H1 (cell line): ENCODE measurements around the gene UPB1.

Source experiments
- CBX5 ChIP-seq: fragments of 300-800, 300-1000 bp; sonication (generic); IDR thresholded peaks from 2 replicates; pipeline ENCODE4 v1.7.1; 2016; ENCODE audit warnings: antibody characterized with exemption, low read length, low read depth
- EZH2 ChIP-seq: fragments of 200-600 bp; sonication (generic); IDR thresholded peaks from 2 replicates; pipeline ENCODE4 v1.7.1; 2012; ENCODE audit warnings: low read depth, mild to moderate bottlenecking, moderate library complexity, low read length, inconsistent platforms; ENCODE audit not compliant: severe bottlenecking
- MAFK ChIP-seq: IDR thresholded peaks from 2 replicates; pipeline ENCODE4 v1.6.1; 2012; ENCODE audit warnings: low read depth, mild to moderate bottlenecking, improper control_type of control experiment, low read length
- POLR2A ChIP-seq, 2 experiments: IDR thresholded peaks; 1 replicate in 1 of 2; 2 replicates in 1 of 2; pipeline ENCODE4 v1.6.1; 2011; ENCODE audit warnings: low read depth in 2 of 2, low read length in 2 of 2, mild to moderate bottlenecking in 2 of 2; ENCODE audit errors: control extremely low read depth in 1 of 2
- POLR2AphosphoS5 ChIP-seq: IDR thresholded peaks from 2 replicates; pipeline ENCODE4 v1.6.1; 2011; ENCODE audit warnings: low read depth, low read length
- RAD21 ChIP-seq, 2 experiments: IDR thresholded peaks in 1 of 2; conservative IDR thresholded peaks in 1 of 2; 2 replicates each; pipeline ENCODE4 v1.6.1; 2011; ENCODE audit warnings: low read depth in 2 of 2, low read length in 2 of 2, improper control_type of control experiment in 1 of 2, inconsistent platforms in 1 of 2, mild to moderate bottlenecking in 1 of 2, moderate library complexity in 1 of 2
- SP4 ChIP-seq: IDR thresholded peaks from 2 replicates; pipeline ENCODE4 v1.6.1; 2012; ENCODE audit warnings: low read length, inconsistent platforms
- TCF12 ChIP-seq: IDR thresholded peaks from 2 replicates; pipeline ENCODE4 v1.6.1; 2011; ENCODE audit warnings: low read depth, mild to moderate bottlenecking, low read length
- TF ChIP-seq, protein P1 (sequence below): IDR thresholded peaks from 2 replicates; pipeline ENCODE4 v1.6.1; 2012; ENCODE audit warnings: low read length, inconsistent platforms

DNA sequence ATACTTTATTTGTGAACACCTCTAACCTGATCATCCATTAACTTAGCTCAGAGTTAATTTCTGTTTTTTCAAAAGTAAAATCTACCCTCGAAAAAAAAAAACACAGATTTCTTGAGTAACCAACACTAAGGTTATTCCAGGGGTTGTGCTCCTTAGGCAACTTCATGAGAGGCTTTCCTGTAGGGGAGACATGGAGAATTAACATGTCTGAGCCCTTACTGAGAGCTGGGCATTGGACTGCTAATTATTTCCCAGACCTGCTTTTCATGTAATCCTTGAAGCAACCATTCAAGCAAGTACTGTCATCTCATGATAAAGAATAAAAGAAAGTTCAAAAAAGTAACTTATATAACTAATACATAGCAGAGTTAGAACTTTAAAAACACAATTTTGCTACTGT lies 13.5 kb upstream of the UPB1 start:
- no peak for TF ChIP-seq MAFK
- TF ChIP-seq SP4, result no peak
- TF ChIP-seq RAD21 (IDR thresholded peaks at IDR 0.05 in 1 of 2, conservative IDR thresholded peaks at IDR 0.05 in 1 of 2; ENCODE audit: low read depth in 2 of 2, low read length in 2 of 2), result no peak
- TF ChIP-seq POLR2A (IDR thresholded peaks at IDR 0.05; ENCODE audit: control extremely low read depth in 1 of 2, low read depth in 2 of 2, low read length in 2 of 2), result no peak
- no peak for TF ChIP-seq EZH2
- TF ChIP-seq POLR2AphosphoS5, result no peak
- TF ChIP-seq CBX5, result no peak
- no peak for TF ChIP-seq TCF12
- TF ChIP-seq, protein P1, sequence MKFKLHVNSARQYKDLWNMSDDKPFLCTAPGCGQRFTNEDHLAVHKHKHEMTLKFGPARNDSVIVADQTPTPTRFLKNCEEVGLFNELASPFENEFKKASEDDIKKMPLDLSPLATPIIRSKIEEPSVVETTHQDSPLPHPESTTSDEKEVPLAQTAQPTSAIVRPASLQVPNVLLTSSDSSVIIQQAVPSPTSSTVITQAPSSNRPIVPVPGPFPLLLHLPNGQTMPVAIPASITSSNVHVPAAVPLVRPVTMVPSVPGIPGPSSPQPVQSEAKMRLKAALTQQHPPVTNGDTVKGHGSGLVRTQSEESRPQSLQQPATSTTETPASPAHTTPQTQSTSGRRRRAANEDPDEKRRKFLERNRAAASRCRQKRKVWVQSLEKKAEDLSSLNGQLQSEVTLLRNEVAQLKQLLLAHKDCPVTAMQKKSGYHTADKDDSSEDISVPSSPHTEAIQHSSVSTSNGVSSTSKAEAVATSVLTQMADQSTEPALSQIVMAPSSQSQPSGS, result no peak
